ENCODE data around the gene STUB1. TPM values are rescaled to one million over a fixed set of nuclear protein-coding genes. Genes with fewer than 3 reads are reported as not detected.

Gene STUB1
- total RNA-seq, 1 donor from 2014 or later: 126 TPM

- intact Hi-C loops (cut with DNase I): no loop called here
Measured at GRCh38 chr16:659618-660017, 20.6 kb upstream of the STUB1 start.

GRCh38 chr16:660132-660458 lies 20.1 kb upstream of the STUB1 start:
- intact Hi-C loops (cut with DNase I): no loop called here
- no peak for ATAC-seq (ENCODE audit: poor library complexity)

More at GRCh38 chr16:659618-660017, 20.6 kb upstream of the STUB1 start:
- DNase-seq: no peak
- no peak for ATAC-seq (ENCODE audit: poor library complexity)

GRCh38 chr16:660459-661183 lies 19.6 kb upstream of the STUB1 start:
- peak; percentile 94 for DNase-seq

More at GRCh38 chr16:660132-660458, 20.1 kb upstream of the STUB1 start:
- DNase-seq: no peak

GRCh38 chr16:661184-661821 lies 18.9 kb upstream of the STUB1 start:
- DNase-seq: no peak
- peak; percentile 1 for ATAC-seq (ENCODE audit: poor library complexity)
- intact Hi-C loops (cut with DNase I): no loop called here

More at GRCh38 chr16:660459-661183, 19.6 kb upstream of the STUB1 start:
- ATAC-seq (ENCODE audit: poor library complexity): peak; percentile 90
- intact Hi-C loops (cut with DNase I): no loop called here

- intact Hi-C loops (cut with DNase I): no loop called here
- ATAC-seq (ENCODE audit: poor library complexity): no peak
Measured at GRCh38 chr16:662095-662494, 18.1 kb upstream of the STUB1 start.

GRCh38 chr16:662597-662996 lies 17.6 kb upstream of the STUB1 start:
- ATAC-seq (ENCODE audit: poor library complexity) (no peak), DNase-seq (no peak)
- intact Hi-C loops (cut with DNase I): no loop called here

More at GRCh38 chr16:662095-662494, 18.1 kb upstream of the STUB1 start:
- no peak for DNase-seq

- no peak for ATAC-seq (ENCODE audit: poor library complexity)
- no peak for DNase-seq
- intact Hi-C loops (cut with DNase I): no loop called here
Measured at GRCh38 chr16:666572-666971, 13.6 kb upstream of the STUB1 start.

- ATAC-seq (ENCODE audit: poor library complexity) (no peak), DNase-seq (no peak)
- intact Hi-C loops (cut with DNase I): no loop called here
Measured at GRCh38 chr16:667113-667779, 13.0 kb upstream of the STUB1 start.

- intact Hi-C loops (cut with DNase I): no loop called here
- peak; percentile 97 for DNase-seq
- peak; percentile 95 for ATAC-seq (ENCODE audit: poor library complexity)
Measured at GRCh38 chr16:667780-668518, 12.3 kb upstream of the STUB1 start, which contains the start of gene RHOT2. RHOT2 (plus strand) TSS chr16:668132; CDS start chr16:668200, 68 bp downstream.

- intact Hi-C loops (cut with DNase I): no loop called here
- ATAC-seq (ENCODE audit: poor library complexity) (peak; percentile 4), DNase-seq (no peak)
Measured at GRCh38 chr16:668519-669171, 11.6 kb upstream of the STUB1 start.

GRCh38 chr16:669666-670065 lies 10.5 kb upstream of the STUB1 start:
- intact Hi-C loops (cut with DNase I): no loop called here
- no peak for ATAC-seq (ENCODE audit: poor library complexity)
- DNase-seq: no peak

- intact Hi-C loops (cut with DNase I): no loop called here
- no peak for DNase-seq
Measured at GRCh38 chr16:670485-671352, 9.5 kb upstream of the STUB1 start.

GRCh38 chr16:671353-672131 lies 8.7 kb upstream of the STUB1 start:
- intact Hi-C loops (cut with DNase I): no loop called here
- DNase-seq: no peak

More at GRCh38 chr16:670485-671352, 9.5 kb upstream of the STUB1 start:
- no peak for ATAC-seq (ENCODE audit: poor library complexity)

GRCh38 chr16:672371-672770 lies 7.8 kb upstream of the STUB1 start:
- intact Hi-C loops (cut with DNase I): no loop called here
- ATAC-seq (ENCODE audit: poor library complexity) (no peak), DNase-seq (no peak)

More at GRCh38 chr16:671353-672131, 8.7 kb upstream of the STUB1 start:
- ATAC-seq (ENCODE audit: poor library complexity): no peak

- ATAC-seq (ENCODE audit: poor library complexity): no peak
- no peak for DNase-seq
- intact Hi-C loops (cut with DNase I): no loop called here
Measured at GRCh38 chr16:672851-673250, 7.4 kb upstream of the STUB1 start.

GRCh38 chr16:673399-673991 lies 6.7 kb upstream of the STUB1 start:
- intact Hi-C loops (cut with DNase I): no loop called here

More at GRCh38 chr16:673399-673991, 6.7 kb upstream of the STUB1 start:
- DNase-seq (no peak), ATAC-seq (ENCODE audit: poor library complexity) (no peak)

Data from Right ventricle myocardium superior (tissue), 1 donor.